Stimulated activated CD4-positive, alpha-beta T cell treated with anti-CD3 and anti-CD28 coated beads, Interleukin-12 subunit alpha, Interleukin-12 subunit beta, amount 100 ng/mL, for 48 hours (primary cell): ENCODE results near the gene CHST11.

ENCODE experiments used
- DNase-seq, 3 donors: peaks; one replicate each; pipeline ENCODE4 v3.0.0-alpha.2; 2020; ENCODE audit warnings: low read depth in 2 of 3, low spot score in 1 of 3

Gene CHST11

DNA sequence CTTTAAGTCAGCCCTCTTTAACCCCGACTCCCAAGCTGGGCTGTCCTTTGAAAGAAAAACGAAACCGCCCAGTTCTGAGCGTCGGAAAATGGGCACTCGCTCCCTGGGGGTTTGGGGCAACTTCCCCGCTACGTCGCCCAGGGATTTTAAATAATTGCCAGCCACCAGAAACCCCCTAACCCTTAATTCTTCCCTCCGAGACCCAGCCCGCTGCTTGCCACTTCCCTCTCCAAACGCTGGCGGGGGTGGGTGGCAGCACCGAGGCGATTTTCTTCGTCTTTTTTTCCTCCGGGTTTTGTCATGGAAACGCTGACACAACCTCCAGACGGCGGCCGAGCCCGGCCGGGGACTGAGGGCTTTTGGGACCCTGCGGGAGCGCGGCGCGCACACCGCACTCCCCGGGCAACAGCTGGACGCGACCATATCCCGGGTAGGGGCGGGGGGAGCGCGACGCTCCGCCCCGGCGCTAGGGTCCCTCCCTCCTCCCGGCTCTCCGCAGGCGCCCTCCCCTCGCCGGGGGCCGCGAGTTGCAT is at the start of gene CHST11:
CHST11 (plus strand) TSS at position 532 of the 533 bp plus-strand sequence.
- peak; percentile 68 to 71 (median 70) for DNase-seq

DNA sequence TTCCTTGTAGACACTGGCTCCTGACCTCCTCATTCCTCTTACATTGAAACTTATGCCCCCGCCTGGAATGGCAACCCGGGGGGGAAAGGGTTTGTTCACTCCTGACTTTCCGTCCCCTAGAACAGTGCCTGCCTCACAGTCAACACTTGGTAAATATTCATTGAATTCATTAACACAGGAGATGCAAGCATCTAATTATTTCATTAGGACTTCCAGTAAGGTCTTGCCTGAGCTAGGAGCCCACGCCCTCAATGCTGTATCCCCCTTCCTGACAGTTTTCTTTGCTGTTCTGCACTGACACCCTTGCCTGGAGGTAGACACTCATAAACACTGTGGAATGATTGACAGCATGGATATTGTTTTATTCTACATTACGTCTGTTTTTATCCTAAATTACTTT is 49.3 kb upstream of the CHST11 start:
- DNase-seq, result no peak

DNA sequence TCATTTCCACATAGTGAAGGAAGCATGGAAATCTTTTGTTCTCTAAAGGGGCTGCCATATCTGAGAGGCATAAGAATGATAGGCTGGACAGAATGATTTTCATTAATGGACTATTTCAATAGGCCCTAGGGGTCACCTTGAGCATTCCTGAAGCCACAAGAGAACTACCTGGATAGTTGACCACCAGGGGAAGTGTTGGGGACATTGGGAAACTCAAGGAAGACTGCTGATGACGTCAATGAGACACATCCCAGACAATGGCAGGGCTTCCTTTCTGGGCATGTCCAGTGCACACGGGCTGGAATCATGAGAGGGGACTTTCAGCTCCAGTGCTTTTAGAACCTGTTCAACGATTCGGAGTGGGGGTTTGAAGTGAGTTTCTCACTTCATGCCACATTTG is 48.8 kb upstream of the CHST11 start:
- DNase-seq, result no peak

DNA sequence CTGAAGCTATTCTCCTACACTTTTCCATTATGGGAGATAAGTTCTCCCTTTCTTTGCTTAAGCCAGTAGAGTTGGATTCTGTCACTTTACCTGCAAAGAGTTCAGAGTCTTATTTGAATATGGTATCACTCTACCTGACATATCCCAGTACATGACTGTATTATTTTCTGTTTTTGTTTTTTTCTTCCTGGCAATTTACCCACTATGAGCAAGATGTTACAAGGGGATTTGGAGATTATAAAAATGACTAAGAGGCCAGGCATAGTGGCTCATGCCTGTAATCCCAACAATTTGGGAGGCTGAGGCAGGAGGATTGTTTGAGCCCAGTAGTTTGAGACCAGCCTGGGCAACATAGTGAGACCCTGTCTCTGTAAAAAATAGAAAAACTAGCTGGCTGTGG is 46.4 kb upstream of the CHST11 start:
- no peak for DNase-seq

DNA sequence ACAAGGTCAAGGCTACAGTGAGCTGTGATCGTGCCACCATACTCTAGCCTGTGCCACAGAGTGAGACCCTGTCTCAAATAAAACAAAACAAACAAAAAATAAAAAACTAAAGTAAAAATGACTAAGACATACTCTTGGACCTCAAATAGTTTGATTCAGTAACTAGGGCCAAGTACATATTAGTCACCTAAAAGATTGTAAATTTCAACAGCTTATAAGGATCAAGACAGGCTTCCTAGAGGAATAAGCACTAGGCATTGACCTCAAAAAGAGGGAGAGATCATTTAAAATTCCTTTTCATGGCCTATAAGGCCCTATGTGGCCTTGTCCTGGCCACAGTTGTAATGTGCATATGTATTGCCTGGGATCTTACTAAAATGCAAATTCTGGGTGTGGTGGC is 46.0 kb upstream of the CHST11 start:
- DNase-seq, result no peak

DNA sequence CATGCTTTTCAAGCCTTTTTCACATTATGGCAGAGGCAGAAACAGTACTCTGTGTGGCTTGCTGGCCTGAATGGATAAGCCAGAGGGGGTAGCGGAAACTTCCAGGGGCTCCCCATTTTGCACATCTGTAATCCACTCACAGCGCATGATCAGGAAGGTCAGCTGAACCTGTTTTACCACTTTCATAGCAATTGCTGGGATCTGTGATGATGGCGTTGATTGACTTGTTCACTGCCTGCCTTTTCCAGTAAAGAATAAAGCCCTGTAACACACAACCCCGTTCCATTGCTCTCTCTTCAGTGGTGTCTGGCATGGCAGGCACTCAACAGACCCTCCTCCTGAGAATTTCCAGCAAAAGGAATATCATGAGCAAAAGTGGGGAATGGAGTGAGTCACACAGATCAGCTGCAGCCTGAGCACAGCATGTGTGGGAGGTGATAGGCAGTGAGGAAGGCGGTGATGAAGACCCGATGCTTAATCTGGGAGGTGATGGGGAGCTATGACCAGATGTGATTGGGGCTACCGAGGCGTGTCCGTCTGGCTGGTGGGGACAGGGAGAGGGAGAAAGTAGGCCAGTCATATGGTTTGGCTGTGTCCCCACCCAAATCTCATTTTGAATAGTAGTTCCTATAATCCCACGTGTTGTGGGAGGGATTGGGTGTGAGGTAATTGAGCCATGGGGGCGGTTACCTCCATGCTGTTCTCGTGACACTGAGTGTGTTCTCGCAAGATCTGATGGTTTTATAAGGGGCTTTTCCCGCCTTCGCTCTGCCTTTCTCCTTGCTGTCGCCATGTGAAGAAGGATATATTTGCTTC is 44.7 kb upstream of the CHST11 start:
- no peak for DNase-seq

DNA sequence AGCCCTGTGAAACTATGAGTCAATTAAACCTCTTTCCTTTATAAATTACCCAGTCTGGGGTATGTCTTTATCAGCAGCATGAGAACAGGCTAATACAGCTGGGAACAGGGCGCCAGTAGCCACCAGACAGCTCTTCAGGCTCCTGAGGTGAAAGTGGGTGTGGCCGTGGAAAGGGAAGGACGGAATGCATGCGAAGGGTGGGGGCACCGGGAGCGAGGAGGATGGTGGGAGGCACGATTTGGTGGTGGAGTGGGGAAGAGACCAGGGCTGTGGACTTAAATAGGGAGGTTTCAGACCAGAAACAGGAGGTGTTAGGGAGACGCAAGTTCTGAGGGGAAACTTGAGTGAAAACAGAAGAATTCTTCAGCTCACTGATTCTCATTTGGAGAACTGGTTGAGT is 44.1 kb upstream of the CHST11 start:
- DNase-seq, result no peak

DNA sequence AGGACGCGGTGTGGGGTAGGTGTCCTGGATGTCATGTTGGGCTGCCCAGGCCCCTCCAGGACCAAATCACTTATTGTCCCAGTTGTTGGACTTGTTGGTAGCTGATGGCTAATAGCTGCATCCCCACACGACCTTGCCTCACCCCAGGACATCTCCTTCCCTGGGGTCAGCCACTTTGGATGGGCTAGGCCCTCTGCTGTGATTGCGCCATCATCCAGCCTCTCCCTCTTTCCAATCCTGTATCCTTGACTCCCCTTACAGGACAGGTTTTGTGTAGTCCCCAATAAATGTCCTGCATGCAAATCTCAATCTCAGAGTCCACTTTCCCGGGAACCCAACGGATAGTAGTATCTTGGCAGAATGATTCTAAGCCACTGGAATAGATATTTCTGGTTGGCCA is 43.4 kb upstream of the CHST11 start:
- DNase-seq, result no peak

DNA sequence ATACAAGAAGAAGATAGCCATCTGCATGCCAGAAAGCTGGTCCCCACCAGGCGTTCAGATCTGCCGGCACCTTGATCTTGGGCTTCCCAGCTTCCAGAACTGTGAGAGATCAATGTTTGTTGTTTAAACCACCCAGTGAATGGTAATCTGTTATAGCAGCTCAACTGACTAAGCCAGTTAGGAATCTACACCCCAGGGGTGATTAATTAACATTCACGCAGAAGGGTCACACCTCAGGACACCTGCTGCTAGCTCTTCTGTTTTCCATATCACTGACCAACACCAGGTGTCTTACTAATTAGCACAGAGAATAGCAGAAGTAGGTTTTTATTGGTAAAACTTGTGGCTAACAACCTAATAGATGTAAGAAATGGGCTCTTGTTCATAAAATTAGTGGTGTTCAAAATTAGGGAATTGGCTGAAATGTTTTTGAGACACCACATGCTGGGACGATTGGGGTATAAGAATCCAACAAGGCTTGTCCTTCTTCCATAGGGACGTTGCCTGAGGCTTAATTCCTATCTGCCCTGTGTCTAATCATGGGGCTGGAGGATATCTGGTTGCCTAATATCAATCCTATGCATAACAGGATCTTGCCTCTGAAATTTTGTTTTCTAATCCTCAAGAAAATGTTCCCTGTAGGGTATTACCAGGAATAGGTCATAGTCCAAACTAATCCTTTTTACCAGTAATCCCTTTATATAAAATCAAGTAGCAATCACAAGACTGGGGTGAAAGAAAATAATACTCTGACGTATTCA is 42.0 kb upstream of the CHST11 start:
- DNase-seq, result no peak

DNA sequence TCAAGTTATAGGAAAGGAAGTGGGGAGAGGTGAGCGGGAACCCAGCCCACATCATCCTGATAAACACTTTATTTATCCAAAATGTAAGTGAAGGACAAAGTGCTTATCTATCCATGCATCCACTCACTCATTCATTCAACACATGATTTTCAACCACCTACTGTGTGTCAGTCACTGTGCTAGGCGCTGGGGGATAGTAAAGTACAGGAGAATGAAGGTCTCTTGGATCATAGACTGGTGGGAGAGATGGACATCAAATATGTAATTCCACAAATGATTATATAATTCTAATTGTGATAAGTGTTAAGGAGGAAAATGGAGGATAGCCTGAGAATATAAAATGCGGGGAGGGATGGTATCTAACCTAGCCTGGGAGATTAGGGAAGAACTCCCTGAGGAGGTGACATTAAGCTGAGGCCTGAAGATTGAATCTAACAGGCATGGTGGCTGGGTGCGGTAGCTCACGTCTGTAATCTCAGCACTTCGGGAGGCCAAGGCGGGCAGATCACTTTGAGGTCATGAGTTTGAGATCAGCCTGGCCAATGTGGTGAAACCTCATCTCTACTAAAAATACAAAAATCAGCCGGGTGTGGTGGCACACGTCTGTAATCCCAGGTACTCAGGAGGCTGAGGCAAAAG is 41.3 kb upstream of the CHST11 start:
- no peak for DNase-seq

DNA sequence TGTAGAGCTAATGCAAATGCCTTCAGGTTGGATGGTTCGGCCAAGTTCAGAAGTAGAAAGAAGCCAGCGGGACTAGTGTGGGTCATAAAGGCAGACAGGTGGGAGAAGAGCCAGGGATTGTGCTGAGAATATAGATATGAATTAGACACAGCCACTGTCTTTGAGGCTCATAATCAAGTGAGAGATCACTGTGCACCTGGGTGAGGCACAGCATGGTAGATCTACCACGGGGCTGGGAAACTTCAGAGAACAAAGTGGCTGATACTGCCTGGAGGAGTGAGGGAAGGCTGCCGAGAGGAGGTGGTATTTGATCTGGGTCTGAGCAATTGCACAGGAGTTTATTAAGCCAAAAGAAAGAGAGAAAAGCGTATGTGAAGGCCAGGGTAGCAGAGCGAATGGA is 40.6 kb upstream of the CHST11 start:
- no peak for DNase-seq

DNA sequence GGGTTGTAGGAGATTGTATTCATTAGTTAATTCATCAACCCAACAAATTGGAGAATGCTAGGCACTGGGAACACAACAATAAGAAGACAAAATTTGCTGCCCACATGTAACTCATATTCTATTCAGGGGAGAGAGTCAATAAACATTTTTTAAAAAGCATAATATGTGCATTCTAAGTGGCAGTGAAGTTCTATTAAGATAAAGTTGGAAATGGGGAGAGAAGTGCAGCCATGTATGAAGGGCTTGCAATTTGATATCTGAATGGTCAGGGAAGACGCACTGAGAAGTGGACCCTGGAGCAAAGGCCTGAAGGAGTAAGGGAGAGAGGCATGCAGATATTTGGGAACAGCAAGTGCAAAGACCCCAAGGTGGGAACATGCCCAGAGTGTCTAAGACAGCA is 40.2 kb upstream of the CHST11 start:
- DNase-seq, result no peak

DNA sequence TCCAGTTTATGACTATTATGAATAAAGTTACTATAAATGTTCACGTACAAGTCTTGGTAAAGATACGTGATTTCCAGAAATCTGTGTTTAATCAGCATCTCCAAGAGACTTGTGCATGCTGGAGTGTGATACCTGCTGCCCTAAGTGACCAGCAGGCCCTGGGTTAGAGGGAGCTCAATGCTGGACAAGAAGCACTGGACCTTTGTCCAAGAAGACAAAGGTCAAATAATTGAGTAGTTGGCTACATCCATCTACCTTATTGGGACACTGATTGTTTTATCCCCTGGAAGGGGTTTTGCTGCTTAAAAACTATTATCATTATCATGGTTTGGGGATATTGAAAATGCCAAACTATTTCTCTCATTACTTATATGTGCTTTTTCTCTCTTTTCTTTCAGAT is 37.0 kb upstream of the CHST11 start:
- DNase-seq, result no peak

DNA sequence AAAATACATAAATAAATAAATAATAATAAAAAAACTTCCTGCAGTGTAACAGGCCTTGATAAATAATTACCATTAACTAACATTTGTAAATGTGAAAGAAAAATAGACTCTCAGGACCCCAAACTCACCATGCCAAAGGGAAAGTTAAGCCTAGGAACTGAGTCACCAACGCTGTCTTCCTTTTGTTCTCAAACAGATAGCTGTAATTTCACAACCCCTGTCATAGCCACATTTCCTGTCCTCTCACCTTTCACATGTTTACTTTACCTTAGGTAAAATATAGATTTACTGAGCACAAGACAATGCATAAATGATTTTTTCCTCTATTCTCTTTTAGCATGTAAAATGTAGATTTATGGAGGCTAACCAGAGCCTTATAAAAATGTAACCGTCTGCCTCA is 35.9 kb upstream of the CHST11 start:
- no peak for DNase-seq

DNA sequence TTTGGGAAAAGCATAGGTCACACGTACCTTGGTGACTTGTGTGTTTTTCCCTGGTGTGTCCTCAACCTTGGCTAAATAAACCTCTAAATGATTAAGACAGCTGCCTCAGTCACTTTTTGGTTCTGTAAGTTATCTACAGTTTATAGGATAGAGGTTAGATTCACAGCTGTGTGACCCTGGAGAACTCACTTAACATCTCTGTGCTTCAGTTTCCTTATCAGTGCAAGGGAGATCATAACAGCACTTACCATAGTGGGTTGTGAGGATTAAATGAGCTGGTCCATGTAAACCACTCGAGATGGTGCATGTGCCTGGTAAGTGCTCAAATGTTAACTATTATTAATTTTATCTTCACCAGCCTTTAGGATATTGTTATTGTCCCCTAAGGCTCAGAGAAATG is 35.4 kb upstream of the CHST11 start:
- DNase-seq, result no peak

DNA sequence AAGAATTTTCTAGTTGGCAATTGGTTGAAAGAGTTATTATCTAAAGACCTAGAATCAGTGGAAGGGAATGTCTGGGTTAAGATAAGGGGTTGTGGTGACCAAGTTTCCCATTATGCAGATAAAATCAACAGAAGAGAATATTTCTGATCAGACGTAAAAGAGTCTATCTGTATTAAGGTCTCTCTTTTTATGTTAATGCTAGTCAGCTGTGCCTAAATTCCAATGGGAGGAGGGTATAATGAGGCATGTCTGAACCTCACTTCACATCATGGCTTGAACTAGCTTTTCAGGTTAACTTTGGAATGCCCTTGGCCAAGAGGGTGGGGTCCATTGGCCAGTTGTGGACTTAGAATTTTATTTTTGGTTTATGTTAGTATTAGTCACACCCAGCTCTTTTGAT is 34.3 kb upstream of the CHST11 start:
- DNase-seq, result no peak

DNA sequence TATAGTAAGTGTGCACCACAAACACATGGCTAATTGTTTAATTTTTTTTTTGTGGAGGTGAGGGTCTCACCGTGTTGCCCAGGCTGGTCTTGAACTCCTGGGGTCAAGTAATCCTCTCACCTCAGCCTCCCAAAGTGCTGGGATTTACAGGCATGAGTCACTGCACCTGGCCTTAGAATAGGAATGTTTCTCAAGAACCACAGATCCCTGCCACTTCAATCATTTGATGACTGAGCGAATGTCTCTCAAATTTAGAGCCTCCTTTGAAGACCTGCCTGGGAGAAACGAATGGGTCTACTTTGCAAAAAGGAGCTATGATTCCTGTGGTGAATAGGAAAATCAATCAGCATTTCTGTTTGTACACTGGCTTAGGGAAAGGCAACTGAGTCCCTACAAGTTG is 33.5 kb upstream of the CHST11 start:
- no peak for DNase-seq

DNA sequence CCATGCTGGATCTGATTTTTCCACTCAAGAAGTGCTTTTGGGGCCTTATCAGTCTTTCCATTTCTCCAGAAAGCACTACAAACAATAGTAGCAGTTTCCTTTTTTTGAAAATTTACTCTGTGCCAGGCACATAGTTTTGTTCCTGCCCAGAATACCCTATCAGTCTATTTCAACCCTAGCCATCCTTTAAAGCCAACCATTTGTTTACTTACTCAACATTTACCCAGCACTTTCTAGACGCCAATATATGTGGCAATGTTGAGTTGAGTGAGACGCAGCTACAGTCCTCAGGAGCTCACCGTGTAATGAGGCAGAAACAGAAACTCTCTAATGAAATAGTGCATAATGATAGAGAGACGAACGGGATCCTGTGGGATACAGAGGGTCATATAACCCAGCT is 32.9 kb upstream of the CHST11 start:
- DNase-seq, result no peak

DNA sequence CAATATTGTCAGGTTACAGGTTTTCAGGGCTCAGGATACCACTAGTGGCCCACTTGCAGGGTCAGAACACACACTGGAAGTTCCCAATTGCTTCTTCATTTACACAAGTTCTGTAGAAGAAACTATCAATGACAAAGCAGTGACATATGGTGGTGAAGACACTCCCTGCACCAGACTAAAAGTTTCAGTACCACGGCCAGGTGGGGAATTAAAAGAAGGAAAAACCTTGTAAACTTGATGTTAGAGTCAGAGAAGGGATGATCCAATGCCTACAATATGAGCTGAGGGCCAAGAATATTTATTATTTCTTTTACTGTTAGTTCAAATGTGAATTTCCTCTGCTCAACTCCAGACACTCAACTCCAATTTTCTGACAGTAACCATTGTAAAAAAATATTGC is 31.8 kb upstream of the CHST11 start:
- DNase-seq, result no peak

DNA sequence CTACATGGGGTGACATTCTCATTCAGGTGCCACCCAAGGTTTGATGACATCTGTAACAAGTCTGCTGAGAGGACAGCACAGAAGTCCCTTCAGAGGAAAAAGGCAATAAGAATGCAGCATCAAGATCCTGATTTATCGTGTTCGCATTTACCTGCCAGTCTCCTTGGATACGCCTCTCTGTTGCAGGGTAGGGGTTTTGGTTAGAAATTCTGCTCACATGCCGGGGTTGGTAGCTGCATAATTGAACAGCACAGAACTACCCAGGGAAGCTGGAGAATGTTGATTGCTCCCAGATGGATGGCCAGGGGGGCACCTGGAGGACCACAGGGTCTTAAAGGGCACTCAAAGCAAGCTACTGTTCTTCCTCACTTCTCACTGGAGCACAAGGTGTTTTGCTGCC is 31.1 kb upstream of the CHST11 start:
- no peak for DNase-seq

DNA sequence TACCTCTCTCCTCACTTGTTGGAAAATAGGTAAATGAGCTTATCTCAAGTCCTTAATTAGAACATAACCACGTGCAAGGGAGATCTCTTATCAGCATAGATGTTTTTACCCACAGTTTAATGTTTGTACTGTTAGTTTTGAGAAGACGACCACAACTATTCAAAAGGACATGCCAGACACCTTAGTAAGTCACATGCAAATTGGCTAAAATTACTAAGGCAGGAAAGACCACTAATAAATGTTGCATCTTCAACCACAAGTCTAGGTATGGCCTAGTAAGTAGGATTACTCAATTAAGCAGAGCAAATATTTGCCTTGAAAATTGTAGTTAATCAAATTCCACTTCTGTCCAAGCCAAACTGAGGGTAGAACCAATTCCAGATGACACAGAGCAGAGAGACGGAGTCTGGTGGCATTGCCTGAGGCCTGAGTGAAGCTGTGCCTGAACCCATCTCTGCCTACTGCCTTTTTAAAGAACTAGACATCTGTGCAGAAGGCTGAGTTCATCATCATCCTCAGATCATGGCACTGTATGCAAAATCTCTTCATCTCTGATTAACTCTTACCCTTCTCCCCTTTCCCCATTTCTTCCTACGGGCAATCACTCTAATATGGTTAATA is 29.7 kb upstream of the CHST11 start:
- no peak for DNase-seq

DNA sequence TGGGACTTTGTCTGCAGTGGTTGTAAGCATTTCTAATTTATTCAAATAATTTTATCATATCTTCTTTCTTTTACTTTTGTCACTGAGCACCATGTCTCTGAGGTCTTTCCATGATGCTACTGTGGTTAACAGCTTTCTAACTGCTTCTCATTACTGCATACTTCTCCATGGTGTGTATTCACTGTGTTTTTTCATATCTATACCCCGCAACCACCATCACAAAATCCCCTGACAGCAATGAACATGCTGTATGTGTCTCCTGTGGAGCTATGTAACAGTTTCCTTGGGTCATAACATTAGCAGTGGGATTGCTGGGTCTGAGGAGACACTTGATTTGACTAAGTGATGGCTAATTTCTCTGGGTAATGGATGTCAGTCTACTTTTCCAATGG is 29.2 kb upstream of the CHST11 start:
- no peak for DNase-seq
